NCI-H524 (cell line): Measurements from ENCODE around the gene RHAG.
"Not testable (repeated sequence)": the region's sequence is repeated elsewhere in the genome, so short reads cannot be mapped to it uniquely, and the experiment has no call there.

Experiments used
- DNase-seq, 2 experiments: peaks; one replicate each; lab custom pipeline; 2025; lab: John Stamatoyannopoulos, UW

Gene RHAG

GRCh38 chr6:49636713-49637349 is at the start of gene RHAG:
RHAG (minus strand) TSS chr6:49636839; CDS start chr6:49636812, 27 bp downstream.
- no peak for DNase-seq

GRCh38 chr6:49676671-49677281 is 40.1 kb upstream of the RHAG start:
- DNase-seq: no peak

- DNase-seq: no peak
Observed at GRCh38 chr6:49675816-49676215, 39.2 kb upstream of the RHAG start.

- DNase-seq: no peak
Observed at GRCh38 chr6:49668083-49668511, 31.5 kb upstream of the RHAG start.

GRCh38 chr6:49666930-49667757 is 30.5 kb upstream of the RHAG start:
- no peak for DNase-seq

GRCh38 chr6:49666480-49666879 is 29.8 kb upstream of the RHAG start:
- no peak for DNase-seq

- no peak for DNase-seq
Observed at GRCh38 chr6:49664817-49665216, 28.2 kb upstream of the RHAG start.

- DNase-seq: not testable (repeated sequence)
Observed at GRCh38 chr6:49664054-49664453, 27.4 kb upstream of the RHAG start.

GRCh38 chr6:49662892-49663261 is 26.2 kb upstream of the RHAG start:
- DNase-seq: no peak

GRCh38 chr6:49662231-49662891 is 25.7 kb upstream of the RHAG start:
- no peak for DNase-seq

GRCh38 chr6:49653942-49654341 is 17.3 kb upstream of the RHAG start:
- DNase-seq: no peak

- DNase-seq: no peak
Observed at GRCh38 chr6:49653438-49653837, 16.8 kb upstream of the RHAG start.

- no peak for DNase-seq
Observed at GRCh38 chr6:49651239-49651638, 14.6 kb upstream of the RHAG start.

GRCh38 chr6:49649988-49650387 is 13.3 kb upstream of the RHAG start:
- DNase-seq: no peak

GRCh38 chr6:49648036-49648435 is 11.4 kb upstream of the RHAG start:
- DNase-seq: no peak

GRCh38 chr6:49647476-49647875 is 10.8 kb upstream of the RHAG start:
- no peak for DNase-seq

- no peak for DNase-seq
Observed at GRCh38 chr6:49646942-49647341, 10.3 kb upstream of the RHAG start.

- DNase-seq: no peak
Observed at GRCh38 chr6:49646130-49646824, 9.6 kb upstream of the RHAG start.

- no peak for DNase-seq
Observed at GRCh38 chr6:49645139-49645538, 8.5 kb upstream of the RHAG start.

- DNase-seq: no peak
Observed at GRCh38 chr6:49639177-49639817, 2.7 kb upstream of the RHAG start.

GRCh38 chr6:49637350-49637731 is 702 bp upstream of the RHAG start:
- DNase-seq: no peak
